ENCODE results near the gene S100PBP.

DNA sequence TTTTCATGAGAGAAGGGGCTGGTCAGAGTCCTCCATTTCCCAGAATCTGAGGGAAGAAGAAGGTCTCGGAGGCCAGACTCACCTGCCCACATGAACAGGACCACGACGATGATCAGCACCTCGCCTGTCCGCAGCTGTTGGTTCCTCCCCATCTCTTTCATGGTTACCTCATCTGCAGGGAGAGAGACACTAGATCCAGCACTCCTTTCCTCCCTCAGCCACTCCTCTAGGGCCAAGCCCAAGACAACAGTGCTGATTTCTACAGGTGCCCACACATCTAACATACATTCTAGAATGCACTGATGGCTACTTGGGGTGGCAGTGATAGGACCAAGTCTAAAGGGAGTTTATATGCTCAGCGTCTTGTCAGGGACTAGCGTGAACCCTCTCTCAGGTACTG is 50.2 kb downstream of the S100PBP start:
- TF ChIP-seq, protein P1, sequence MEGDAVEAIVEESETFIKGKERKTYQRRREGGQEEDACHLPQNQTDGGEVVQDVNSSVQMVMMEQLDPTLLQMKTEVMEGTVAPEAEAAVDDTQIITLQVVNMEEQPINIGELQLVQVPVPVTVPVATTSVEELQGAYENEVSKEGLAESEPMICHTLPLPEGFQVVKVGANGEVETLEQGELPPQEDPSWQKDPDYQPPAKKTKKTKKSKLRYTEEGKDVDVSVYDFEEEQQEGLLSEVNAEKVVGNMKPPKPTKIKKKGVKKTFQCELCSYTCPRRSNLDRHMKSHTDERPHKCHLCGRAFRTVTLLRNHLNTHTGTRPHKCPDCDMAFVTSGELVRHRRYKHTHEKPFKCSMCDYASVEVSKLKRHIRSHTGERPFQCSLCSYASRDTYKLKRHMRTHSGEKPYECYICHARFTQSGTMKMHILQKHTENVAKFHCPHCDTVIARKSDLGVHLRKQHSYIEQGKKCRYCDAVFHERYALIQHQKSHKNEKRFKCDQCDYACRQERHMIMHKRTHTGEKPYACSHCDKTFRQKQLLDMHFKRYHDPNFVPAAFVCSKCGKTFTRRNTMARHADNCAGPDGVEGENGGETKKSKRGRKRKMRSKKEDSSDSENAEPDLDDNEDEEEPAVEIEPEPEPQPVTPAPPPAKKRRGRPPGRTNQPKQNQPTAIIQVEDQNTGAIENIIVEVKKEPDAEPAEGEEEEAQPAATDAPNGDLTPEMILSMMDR (IDR thresholded peaks at IDR 0.05): no peak
- no peak for TF ChIP-seq EP300 (IDR thresholded peaks at IDR 0.05)
